Peyer's patch (tissue), 4 donors: ENCODE measurements around the gene ERCC2. TPM values are rescaled to one million over a fixed set of nuclear protein-coding genes. Genes with fewer than 3 reads are reported as not detected.

ENCODE experiments used
- DNase-seq, 3 donors: peaks; one replicate each; pipeline ENCODE4 v3.0.0-alpha.2; 2017 to 2019
- H3K27ac ChIP-seq, 4 donors: fragments of 200-600 bp; sonication (generic); one replicate each; pipeline ENCODE4 v1.5.1; 2016 to 2019
- H3K27me3 ChIP-seq, 2 donors: fragments of 200-600 bp; sonication (generic); one replicate each; pipeline ENCODE4 v1.5.1; 2019
- H3K36me3 ChIP-seq, 3 donors: fragments of 200-600 bp; sonication (generic); one replicate each; pipeline ENCODE4 v1.5.1; 2016 to 2019
- H3K4me1 ChIP-seq, 4 donors: fragments of 200-600 bp; sonication (generic); one replicate each; pipeline ENCODE4 v1.5.1; 2016 to 2019
- H3K4me3 ChIP-seq, 4 donors: fragments of 200-600 bp; sonication (generic); 1 replicate in 3 of 4; 2 replicates in 1 of 4; pipeline ENCODE4 v1.5.1; 2016 to 2019; ENCODE audit warnings: mild to moderate bottlenecking in 1 of 4
- H3K9me3 ChIP-seq, 4 donors: fragments of 200-600 bp; sonication (generic); one replicate each; pipeline ENCODE4 v1.5.1; 2016 to 2019; ENCODE audit warnings: mild to moderate bottlenecking in 1 of 4
- POLR2A ChIP-seq, 2 donors: fragments of 450-650 bp; IDR thresholded peaks; one replicate each; pipeline ENCODE4 v1.5.1; 2017; ENCODE audit warnings: antibody characterized with exemption in 2 of 2, mild to moderate bottlenecking in 2 of 2, moderate library complexity in 2 of 2
- total RNA-seq, 4 donors: library from RNA; depleted of rRNA; stranded (reverse); fragments of >200 nt; gene quantifications; one replicate each; pipeline ENCODE4 v1.1.0, GENCODE V29; 2016
- TF ChIP-seq, protein P1 (sequence below), 6 experiments: fragments of 450-650 bp in 4 of 6; fragments of 200-600 bp in 2 of 6; sonication (generic) in 1 of 6; IDR thresholded peaks; one replicate each; pipeline ENCODE4 v1.5.1; 2017 to 2019; ENCODE audit warnings: antibody characterized with exemption in 6 of 6, mild to moderate bottlenecking in 3 of 6, moderate library complexity in 1 of 6

ERCC2 gene
- total RNA-seq, 4 donors from 2014 or later = 12.3 to 23.9 (median 14.3) TPM

DNA sequence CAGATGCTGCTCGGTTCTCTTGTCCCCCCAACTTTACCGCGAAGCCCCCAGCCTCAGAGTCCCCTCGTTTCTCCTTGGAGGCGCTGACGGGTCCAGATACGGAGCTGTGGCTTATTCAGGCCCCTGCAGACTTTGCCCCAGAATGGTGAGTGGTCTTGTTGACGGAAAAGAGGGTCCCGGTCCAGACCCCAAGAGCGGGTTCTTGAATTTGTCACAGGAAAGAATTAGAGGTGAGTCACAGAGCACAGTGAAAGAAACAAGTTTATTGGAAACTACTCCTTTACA, 36.7 kb upstream of the ERCC2 start:
- Histone ChIP-seq H3K4me3 (peak overlapping the region; percentile 67 to 75 (median 70)), H3K27ac (peak overlapping the region in 1 of 4 donors; percentile 81), H3K27me3 (no peaks in the 10 kb centered on the region), H3K36me3 (peaks cover 0 to 1% (median 0%) of the 10 kb centered on the region in 3 donors), H3K9me3 (no peaks in the 10 kb centered on the region), H3K4me1 (peaks cover 0 to 37% (median 9%) of the 10 kb centered on the region in 4 donors)
- no peak for TF ChIP-seq POLR2A (IDR thresholded peaks at IDR 0.05)
- TF ChIP-seq, protein P1, sequence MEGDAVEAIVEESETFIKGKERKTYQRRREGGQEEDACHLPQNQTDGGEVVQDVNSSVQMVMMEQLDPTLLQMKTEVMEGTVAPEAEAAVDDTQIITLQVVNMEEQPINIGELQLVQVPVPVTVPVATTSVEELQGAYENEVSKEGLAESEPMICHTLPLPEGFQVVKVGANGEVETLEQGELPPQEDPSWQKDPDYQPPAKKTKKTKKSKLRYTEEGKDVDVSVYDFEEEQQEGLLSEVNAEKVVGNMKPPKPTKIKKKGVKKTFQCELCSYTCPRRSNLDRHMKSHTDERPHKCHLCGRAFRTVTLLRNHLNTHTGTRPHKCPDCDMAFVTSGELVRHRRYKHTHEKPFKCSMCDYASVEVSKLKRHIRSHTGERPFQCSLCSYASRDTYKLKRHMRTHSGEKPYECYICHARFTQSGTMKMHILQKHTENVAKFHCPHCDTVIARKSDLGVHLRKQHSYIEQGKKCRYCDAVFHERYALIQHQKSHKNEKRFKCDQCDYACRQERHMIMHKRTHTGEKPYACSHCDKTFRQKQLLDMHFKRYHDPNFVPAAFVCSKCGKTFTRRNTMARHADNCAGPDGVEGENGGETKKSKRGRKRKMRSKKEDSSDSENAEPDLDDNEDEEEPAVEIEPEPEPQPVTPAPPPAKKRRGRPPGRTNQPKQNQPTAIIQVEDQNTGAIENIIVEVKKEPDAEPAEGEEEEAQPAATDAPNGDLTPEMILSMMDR (IDR thresholded peaks at IDR 0.05) = no peak
- no peak for DNase-seq

DNA sequence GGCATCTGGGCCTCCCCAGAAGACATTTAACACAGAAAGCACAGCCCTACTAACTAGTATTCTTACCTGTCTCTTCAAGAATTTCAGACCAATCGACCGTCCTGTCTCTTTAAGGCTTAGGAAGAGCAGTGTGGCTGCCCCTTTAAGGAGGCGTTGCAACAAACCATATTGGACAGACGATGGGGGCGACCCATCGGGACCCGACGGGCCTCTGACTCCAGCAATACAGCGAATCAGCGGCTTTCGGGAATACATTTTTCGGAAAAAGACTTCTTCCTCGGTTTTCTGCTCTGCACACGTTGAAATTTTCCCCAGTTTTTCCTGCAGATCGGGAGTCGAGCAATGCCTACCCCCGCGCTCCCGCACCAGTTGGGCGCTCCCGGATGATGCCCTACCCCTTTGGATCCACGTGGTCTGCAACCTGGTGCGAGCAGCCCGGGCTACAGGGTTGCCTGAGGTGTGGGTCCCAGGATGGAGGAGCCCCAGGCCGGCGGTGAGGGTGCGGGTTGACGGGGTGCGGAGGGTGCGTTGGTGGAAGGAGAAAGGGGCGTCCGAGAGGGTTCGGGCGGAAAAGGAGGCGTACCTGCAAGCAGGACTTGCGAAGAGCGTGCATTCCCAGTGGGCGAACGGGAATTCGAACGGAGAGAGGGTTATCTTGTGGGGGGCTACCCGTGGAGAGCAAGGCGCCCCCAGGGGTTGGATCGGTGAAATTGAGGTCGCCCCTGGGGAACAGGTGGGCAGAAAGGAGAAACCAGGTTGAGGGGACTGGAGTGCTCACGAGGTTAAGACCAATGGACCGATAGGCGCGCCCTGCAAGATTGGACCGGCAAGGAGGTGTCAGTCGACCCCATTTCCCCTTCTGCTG, 36.1 kb upstream of the ERCC2 start, which contains the start of gene POLR1G:
TSS of gene POLR1G (plus strand) at position 419 of the 865 bp plus-strand sequence. CDS start at position 472, 53 bp downstream.
- Histone ChIP-seq H3K4me1 (peaks cover 0 to 38% (median 9%) of the 10 kb centered on the region in 4 donors), H3K36me3 (no peaks in the 10 kb centered on the region)
- DNase-seq = peak; percentile 80 to 89 (median 88)

DNA sequence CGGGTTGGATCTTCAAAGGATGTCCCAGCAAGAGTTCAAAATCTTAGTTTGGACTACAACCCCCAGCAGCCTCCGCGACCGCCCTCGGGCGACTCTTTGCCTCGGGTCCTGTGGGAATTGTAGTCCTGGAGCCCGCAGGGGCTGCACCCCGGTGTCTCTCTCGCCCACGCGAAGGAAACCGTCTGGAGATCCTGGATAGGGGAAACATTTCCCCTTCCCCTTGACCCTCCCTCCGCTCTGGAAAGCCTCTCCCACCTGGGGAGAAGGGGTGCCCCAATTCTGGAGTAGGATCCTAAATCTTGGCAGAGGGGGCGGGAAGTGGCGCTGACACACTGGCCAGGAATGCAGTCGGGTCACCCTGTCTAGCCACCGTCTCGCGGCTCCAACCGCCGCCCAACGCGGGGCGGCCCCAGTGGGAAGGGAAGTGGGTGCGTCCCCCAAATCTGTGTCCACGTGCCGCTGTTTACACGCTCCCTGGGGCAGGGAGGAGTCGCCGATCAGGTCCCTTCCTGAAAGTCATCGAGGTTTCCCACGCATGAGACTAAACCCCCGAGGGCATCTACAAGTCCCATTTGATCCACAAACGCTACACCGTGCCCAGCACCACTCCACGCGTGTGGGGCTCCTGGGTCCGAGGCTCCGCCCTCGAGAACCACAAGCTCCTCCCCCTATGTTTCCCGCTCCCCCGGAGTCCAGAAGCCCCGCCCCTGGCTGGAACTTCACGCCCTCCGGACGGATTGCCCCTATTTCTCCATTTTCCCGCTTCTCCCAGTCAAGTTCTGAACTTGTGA, 35.3 kb upstream of the ERCC2 start:
- peak overlapping the region; percentile 81 to 92 (median 90) for H3K27ac ChIP-seq
- no peaks in the 10 kb centered on the region for H3K36me3 ChIP-seq
- DNase-seq = peak; percentile 87 to 96 (median 90)
- H3K4me1 ChIP-seq = peaks cover 0 to 38% (median 9%) of the 10 kb centered on the region in 4 donors
- H3K27me3 ChIP-seq = no peaks in the 10 kb centered on the region
- no peak for TF ChIP-seq POLR2A (IDR thresholded peaks at IDR 0.05)
- TF ChIP-seq, protein P1 (IDR thresholded peaks at IDR 0.05) = peak in 1 of 6 experiments; percentile 1
- peak overlapping the region; percentile 67 to 75 (median 70) for H3K4me3 ChIP-seq
- no peaks in the 10 kb centered on the region for H3K9me3 ChIP-seq

More for the DNA sequence above, 36.1 kb upstream of the ERCC2 start, which contains the start of gene POLR1G:
- Histone ChIP-seq H3K4me3 (peak within 1 kb of the TSS; percentile 67 to 75 (median 70)), H3K9me3 (no peaks in the 10 kb centered on the region), H3K27ac (peak within 1 kb of the TSS; percentile 81 to 92 (median 90)), H3K27me3 (no peaks in the 10 kb centered on the region)
- TF ChIP-seq POLR2A (IDR thresholded peaks at IDR 0.05) = no peak
- TF ChIP-seq, protein P1 (IDR thresholded peaks at IDR 0.05) = peak in 3 of 6 experiments; percentile 12 to 45 (median 29)

DNA sequence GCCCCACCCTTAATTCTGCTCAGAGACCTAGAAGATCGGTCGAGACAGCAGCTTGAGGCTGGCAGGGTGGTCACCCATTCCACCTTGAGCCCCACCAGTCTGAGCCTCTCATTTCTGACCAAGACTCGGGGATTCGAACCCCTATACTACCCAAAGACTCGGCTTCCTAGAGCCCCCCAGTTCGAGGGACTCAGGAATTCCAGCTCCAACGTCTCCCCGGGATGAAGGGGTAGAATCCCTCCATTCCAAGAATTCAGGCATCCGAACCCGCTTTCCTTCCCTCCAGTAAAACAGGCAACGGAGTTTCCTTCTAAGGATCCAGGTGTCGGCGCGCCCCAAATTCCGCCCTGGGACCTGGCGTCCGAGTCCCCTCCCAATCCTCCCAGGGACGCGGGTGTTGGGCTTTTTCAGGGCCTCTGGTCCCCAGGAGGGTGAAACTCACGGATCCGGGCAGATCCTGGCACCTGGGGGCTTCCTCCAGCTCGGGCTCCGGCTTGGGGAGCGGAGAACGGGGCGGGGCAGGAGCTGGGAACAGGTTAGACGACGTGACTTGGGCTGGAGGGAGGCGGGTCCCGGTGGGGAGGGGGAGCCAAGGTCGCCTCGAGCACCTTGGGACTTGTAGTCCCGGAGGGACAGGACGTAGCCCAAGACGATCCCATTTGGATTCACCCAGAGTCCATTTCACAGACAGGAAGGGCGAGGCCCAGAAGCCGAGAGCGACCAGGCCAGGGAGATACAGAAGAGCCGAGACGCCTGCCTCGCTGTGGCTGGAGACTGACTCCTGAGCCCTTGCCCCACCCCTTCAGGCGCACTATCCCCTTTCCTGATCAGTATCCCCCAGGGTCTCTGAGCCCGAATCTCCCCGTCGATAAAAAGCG, 34.4 kb upstream of the ERCC2 start, which contains the start of gene PPP1R13L:
TSS of gene PPP1R13L (minus strand) at position 513 of the 878 bp plus-strand sequence. CDS start 6,751 bp downstream, outside the sequence.
- Histone ChIP-seq H3K36me3 (no peaks in the 10 kb centered on the region), H3K9me3 (no peaks in the 10 kb centered on the region), H3K4me3 (peak within 1 kb of the TSS; percentile 67 to 75 (median 70)), H3K27me3 (no peaks in the 10 kb centered on the region), H3K27ac (peak within 1 kb of the TSS; percentile 81 to 92 (median 90)), H3K4me1 (peaks cover 0 to 38% (median 9%) of the 10 kb centered on the region in 4 donors)
- TF ChIP-seq, protein P1 (IDR thresholded peaks at IDR 0.05) = peak in 1 of 6 experiments; percentile 1
- TF ChIP-seq POLR2A (IDR thresholded peaks at IDR 0.05) = peak; percentile 46 to 77
- peak; percentile 42 to 93 (median 93) for DNase-seq
